K562 (cell line): ENCODE measurements around the gene CFAP107. TPM values are rescaled to one million over a fixed set of nuclear protein-coding genes. Genes with fewer than 3 reads are reported as not detected.
A peak's percentile ranks its signal among the peaks of the same experiment; 100 is the strongest.

Source experiments
- CHD4 ChIP-seq: fragments of 200-600 bp; sonication (generic); IDR thresholded peaks from 3 replicates; pipeline ENCODE4 v1.6.1; 2012; ENCODE audit warnings: low read depth, mild to moderate bottlenecking, mixed read lengths, low read length, inconsistent platforms; ENCODE audit not compliant: insufficient read depth, insufficient replicate concordance, poor library complexity, severe bottlenecking
- CREB3 ChIP-seq: fragments of 450-650 bp; conservative IDR thresholded peaks from 2 replicates; pipeline ENCODE4 v1.6.1; 2016; ENCODE audit warnings: missing genetic modification characterization, low read depth, mild to moderate bottlenecking, missing compliant biosample characterization, moderate library complexity
- GATA2 ChIP-seq: sonication (generic); formaldehyde crosslinking; IDR thresholded peaks from 2 replicates; pipeline ENCODE4 v1.4.0; 2020; ENCODE audit warnings: mild to moderate bottlenecking, missing genetic modification reagents
- KAT8 ChIP-seq: fragments of 450-650 bp; IDR thresholded peaks from 2 replicates; pipeline ENCODE4 v1.6.1; 2016; ENCODE audit warnings: low read depth, mild to moderate bottlenecking
- MTA3 ChIP-seq: fragments of 450-650 bp; formaldehyde crosslinking; IDR thresholded peaks from 2 replicates; pipeline ENCODE4 v1.6.1; 2017; ENCODE audit warnings: mild to moderate bottlenecking, borderline replicate concordance
- NCOA6 ChIP-seq: fragments of 450-650 bp; IDR thresholded peaks from 2 replicates; pipeline ENCODE4 v1.6.1; 2017; ENCODE audit warnings: mild to moderate bottlenecking
- TCF7 ChIP-seq: sonication (generic); IDR thresholded peaks from 2 replicates; pipeline ENCODE4 v1.6.1; 2016; ENCODE audit warnings: antibody characterized with exemption, borderline replicate concordance
- TFE3 ChIP-seq: fragments of 450-650 bp; formaldehyde crosslinking; IDR thresholded peaks from 2 replicates; pipeline ENCODE4 v1.4.0; 2020; ENCODE audit warnings: mild to moderate bottlenecking, mixed read lengths
- THRAP3 ChIP-seq: fragments of 450-650 bp; IDR thresholded peaks from 2 replicates; pipeline ENCODE4 v1.6.1; 2016; ENCODE audit warnings: mild to moderate bottlenecking, inconsistent platforms, borderline replicate concordance
- ZBTB40 ChIP-seq, 2 experiments: fragments of 450-650 bp in 1 of 2; sonication (generic) in 1 of 2; formaldehyde crosslinking in 1 of 2; IDR thresholded peaks; 2 replicates each; pipeline versions ENCODE4 v1.7.1 to v1.9.0; 2016 to 2022; ENCODE audit warnings: inconsistent platforms in 1 of 2, mild to moderate bottlenecking in 1 of 2, missing genetic modification reagents in 1 of 2
- polyA plus RNA-seq, 8 experiments: library from polyadenylated mRNA; depleted of rRNA in 4 of 8; stranded (reverse) in 5 of 8; unstranded in 3 of 8; fragments of >200 nt; fragmentation: Nextera tagmentation in 2 of 8; fragmentation: Illumina TruSeq in 1 of 8; extraction: Ambion mirVana in 2 of 8; extraction: Trizol in 1 of 8; gene quantifications; 2 replicates each; pipeline versions ENCODE4 v1.2.1 to v1.2.3, GENCODE V29; 2011 to 2014; ENCODE audit warnings: inconsistent platforms in 1 of 8, missing spikeins in 1 of 8
- total RNA-seq, 7 experiments: library from RNA; depleted of rRNA in 6 of 7; stranded (reverse); fragments of >200 nt in 6 of 7; fragmentation: Illumina TruSeq in 2 of 7; extraction: Trizol in 2 of 7; gene quantifications; 2 replicates each; pipeline versions ENCODE4 v1.2.1 to v1.2.3, GENCODE V29; 2011 to 2021; ENCODE audit warnings: low replicate concordance in 1 of 7
- TF ChIP-seq, protein P1 (sequence below): sonication (generic); formaldehyde crosslinking; IDR thresholded peaks from 2 replicates; pipeline ENCODE4 v1.8.1; 2023; ENCODE audit warnings: mild to moderate bottlenecking, missing genetic modification reagents

The CFAP107 gene
- total and polyA plus RNA-seq, 9 of the 15 experiments (the other 6 are each of a cell fraction or from before 2014, with no cell fraction given): 0.03 to 0.08 TPM; not detected in 7

DNA sequence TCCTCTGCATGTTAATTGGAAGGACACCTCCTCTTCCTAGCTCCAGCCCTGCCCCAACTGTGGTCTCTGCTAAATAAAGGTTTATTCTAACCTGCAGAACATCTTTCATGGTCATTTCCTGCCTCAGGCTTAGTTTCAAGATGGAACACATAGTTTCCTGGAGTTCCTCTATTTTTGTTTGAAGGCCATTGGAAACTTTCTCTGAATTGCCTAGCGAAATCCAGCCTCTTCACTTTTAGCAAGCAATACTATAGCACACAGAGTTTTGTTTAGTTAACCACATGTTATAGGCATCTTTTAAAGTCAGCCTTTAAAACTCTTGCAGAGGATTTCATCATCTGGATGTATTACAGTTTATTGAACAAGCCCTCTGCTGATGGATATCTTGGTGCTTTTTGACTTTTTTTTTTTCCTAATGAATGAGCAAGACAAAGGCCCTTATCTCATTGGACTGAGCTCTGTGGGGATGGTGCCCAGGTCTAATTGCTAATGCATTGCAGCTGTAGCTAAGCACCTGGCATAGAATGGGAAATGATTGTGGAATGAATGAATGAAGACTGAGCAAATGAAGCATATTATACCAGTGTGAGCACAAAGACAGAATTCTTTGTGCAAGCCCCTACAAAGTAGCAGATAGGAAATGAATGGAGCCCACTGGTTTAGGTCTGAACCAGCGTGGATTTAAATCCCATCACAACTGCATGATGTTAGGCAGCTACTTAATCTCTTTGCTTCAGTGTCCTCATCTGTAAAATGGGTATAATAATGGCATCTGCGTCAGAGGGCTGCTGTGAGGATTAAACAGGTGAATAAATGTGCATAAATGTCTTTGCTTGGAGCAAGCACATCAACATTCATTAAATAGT lies 641 bp upstream of the CFAP107 start (continued):
- TF ChIP-seq CREB3 (no peak), TFE3 (CRISPR knock-in tag) (no peak), CHD4 (peak; percentile 87), KAT8 (no peak), ZBTB40 (IDR thresholded peaks at IDR 0.05) (peak; percentile 81), ZBTB40 (CRISPR knock-in tag; IDR thresholded peaks at IDR 0.05) (no peak), THRAP3 (no peak), NCOA6 (no peak), GATA2 (CRISPR knock-in tag) (no peak), MTA3 (peak; percentile 34; the same call in 1 of the 2 replicates), TCF7 (no peak)
- TF ChIP-seq, protein P1, sequence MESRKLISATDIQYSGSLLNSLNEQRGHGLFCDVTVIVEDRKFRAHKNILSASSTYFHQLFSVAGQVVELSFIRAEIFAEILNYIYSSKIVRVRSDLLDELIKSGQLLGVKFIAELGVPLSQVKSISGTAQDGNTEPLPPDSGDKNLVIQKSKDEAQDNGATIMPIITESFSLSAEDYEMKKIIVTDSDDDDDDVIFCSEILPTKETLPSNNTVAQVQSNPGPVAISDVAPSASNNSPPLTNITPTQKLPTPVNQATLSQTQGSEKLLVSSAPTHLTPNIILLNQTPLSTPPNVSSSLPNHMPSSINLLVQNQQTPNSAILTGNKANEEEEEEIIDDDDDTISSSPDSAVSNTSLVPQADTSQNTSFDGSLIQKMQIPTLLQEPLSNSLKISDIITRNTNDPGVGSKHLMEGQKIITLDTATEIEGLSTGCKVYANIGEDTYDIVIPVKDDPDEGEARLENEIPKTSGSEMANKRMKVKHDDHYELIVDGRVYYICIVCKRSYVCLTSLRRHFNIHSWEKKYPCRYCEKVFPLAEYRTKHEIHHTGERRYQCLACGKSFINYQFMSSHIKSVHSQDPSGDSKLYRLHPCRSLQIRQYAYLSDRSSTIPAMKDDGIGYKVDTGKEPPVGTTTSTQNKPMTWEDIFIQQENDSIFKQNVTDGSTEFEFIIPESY (CRISPR knock-in tag): no peak
